T-helper 1 cell treated with Interleukin-12 subunit alpha and Interleukin-12 subunit beta and Interleukin-4 antibody, amounts not matched to agents 30 μg/mL and 1 μg/mL, for 36 hours (primary cell): ENCODE results near the gene RBM44.
"Not testable (repeated sequence)": the region's sequence is repeated elsewhere in the genome, so short reads cannot be mapped to it uniquely, and the experiment has no call there.

Experiments
- H3K27ac Mint-ChIP-seq: one replicate; pipeline ENCODE4 v1.8.0; 2021; ENCODE audit warnings: mild to moderate bottlenecking, mixed read lengths
- H3K27me3 Mint-ChIP-seq: one replicate; pipeline ENCODE4 v1.8.0; 2021; ENCODE audit warnings: low read depth, mixed read lengths
- H3K36me3 Mint-ChIP-seq: one replicate; pipeline ENCODE4 v1.8.0; 2021; ENCODE audit warnings: low read depth, mixed read lengths
- H3K4me1 Mint-ChIP-seq: one replicate; pipeline ENCODE4 v1.8.0; 2021; ENCODE audit warnings: low read depth, mixed read lengths
- H3K4me3 Mint-ChIP-seq: one replicate; pipeline ENCODE4 v1.8.0; 2021; ENCODE audit warnings: mild to moderate bottlenecking, moderate library complexity, mixed read lengths
- H3K9me3 Mint-ChIP-seq: one replicate; pipeline ENCODE4 v1.8.0; 2021; ENCODE audit warnings: mixed read lengths

The RBM44 gene

GRCh38 chr2:237815637-237816036 lies 17.1 kb downstream of the RBM44 start:
- Mint-ChIP-seq H3K4me1 (peaks cover 7% of the 10 kb centered on the region), H3K27ac (no peak overlapping the region), H3K4me3 (no peak overlapping the region), H3K27me3 (peaks cover 10% of the 10 kb centered on the region), H3K36me3 (peaks cover 7% of the 10 kb centered on the region), H3K9me3 (no peaks in the 10 kb centered on the region)

GRCh38 chr2:237816531-237816930 lies 18.0 kb downstream of the RBM44 start:
- H3K9me3 Mint-ChIP-seq: no peaks in the 10 kb centered on the region
- H3K36me3 Mint-ChIP-seq: peaks cover 7% of the 10 kb centered on the region
- no peak overlapping the region for H3K4me3 Mint-ChIP-seq
- no peak overlapping the region for H3K27ac Mint-ChIP-seq
- peaks cover 9% of the 10 kb centered on the region for H3K27me3 Mint-ChIP-seq
- peaks cover 7% of the 10 kb centered on the region for H3K4me1 Mint-ChIP-seq

GRCh38 chr2:237818066-237818473 lies 19.5 kb downstream of the RBM44 start:
- H3K27me3 Mint-ChIP-seq: peaks cover 5% of the 10 kb centered on the region
- no peak overlapping the region for H3K27ac Mint-ChIP-seq
- H3K4me1 Mint-ChIP-seq: peaks cover 7% of the 10 kb centered on the region

GRCh38 chr2:237819231-237819630 lies 20.7 kb downstream of the RBM44 start:
- Mint-ChIP-seq H3K4me3 (no peak overlapping the region), H3K4me1 (peaks cover 7% of the 10 kb centered on the region), H3K27ac (no peak overlapping the region), H3K9me3 (no peaks in the 10 kb centered on the region), H3K27me3 (peaks cover 4% of the 10 kb centered on the region), H3K36me3 (peaks cover 7% of the 10 kb centered on the region)

More at GRCh38 chr2:237818066-237818473, 19.5 kb downstream of the RBM44 start:
- Mint-ChIP-seq H3K36me3 (peaks cover 7% of the 10 kb centered on the region), H3K9me3 (no peaks in the 10 kb centered on the region), H3K4me3 (no peak overlapping the region)

- Mint-ChIP-seq H3K4me3 (no peak overlapping the region), H3K4me1 (peaks cover 7% of the 10 kb centered on the region), H3K27ac (no peak overlapping the region), H3K36me3 (peaks cover 7% of the 10 kb centered on the region), H3K27me3 (peaks cover 2% of the 10 kb centered on the region), H3K9me3 (no peaks in the 10 kb centered on the region)
Observed at GRCh38 chr2:237820421-237820820, 21.8 kb downstream of the RBM44 start.

- Mint-ChIP-seq H3K4me3 (no peak overlapping the region), H3K27ac (no peak overlapping the region), H3K36me3 (no peaks in the 10 kb centered on the region), H3K27me3 (peaks cover 4% of the 10 kb centered on the region), H3K4me1 (no peaks in the 10 kb centered on the region), H3K9me3 (no peaks in the 10 kb centered on the region)
Observed at GRCh38 chr2:237823544-237823943, 25.0 kb downstream of the RBM44 start.

- Mint-ChIP-seq H3K4me1 (no peaks in the 10 kb centered on the region), H3K27ac (no peak overlapping the region), H3K27me3 (peaks cover 4% of the 10 kb centered on the region), H3K9me3 (no peaks in the 10 kb centered on the region), H3K4me3 (no peak overlapping the region), H3K36me3 (no peaks in the 10 kb centered on the region)
Observed at GRCh38 chr2:237824085-237824484, 25.5 kb downstream of the RBM44 start.

- peaks cover 2% of the 10 kb centered on the region for H3K4me1 Mint-ChIP-seq
- H3K27me3 Mint-ChIP-seq: peaks cover 11% of the 10 kb centered on the region
- no peaks in the 10 kb centered on the region for H3K9me3 Mint-ChIP-seq
- H3K4me3 Mint-ChIP-seq: no peak overlapping the region
- H3K36me3 Mint-ChIP-seq: no peaks in the 10 kb centered on the region
- no peak overlapping the region for H3K27ac Mint-ChIP-seq
Observed at GRCh38 chr2:237827421-237827987, 28.9 kb downstream of the RBM44 start.

- no peak overlapping the region for H3K4me3 Mint-ChIP-seq
- H3K36me3 Mint-ChIP-seq: no peaks in the 10 kb centered on the region
- no peak overlapping the region for H3K27ac Mint-ChIP-seq
- H3K9me3 Mint-ChIP-seq: no peaks in the 10 kb centered on the region
- peaks cover 8% of the 10 kb centered on the region for H3K27me3 Mint-ChIP-seq
- peaks cover 2% of the 10 kb centered on the region for H3K4me1 Mint-ChIP-seq
Observed at GRCh38 chr2:237830522-237830921, 31.9 kb downstream of the RBM44 start.

GRCh38 chr2:237833546-237833945 lies 35.0 kb downstream of the RBM44 start:
- H3K36me3 Mint-ChIP-seq: no peaks in the 10 kb centered on the region
- peaks cover 7% of the 10 kb centered on the region for H3K27me3 Mint-ChIP-seq
- H3K4me1 Mint-ChIP-seq: peaks cover 2% of the 10 kb centered on the region
- no peak overlapping the region for H3K4me3 Mint-ChIP-seq
- H3K27ac Mint-ChIP-seq: no peak overlapping the region
- H3K9me3 Mint-ChIP-seq: no peaks in the 10 kb centered on the region

- H3K9me3 Mint-ChIP-seq: no peaks in the 10 kb centered on the region
- H3K36me3 Mint-ChIP-seq: no peaks in the 10 kb centered on the region
- no peak overlapping the region for H3K27ac Mint-ChIP-seq
- peaks cover 10% of the 10 kb centered on the region for H3K27me3 Mint-ChIP-seq
- peaks cover 2% of the 10 kb centered on the region for H3K4me1 Mint-ChIP-seq
- H3K4me3 Mint-ChIP-seq: no peak overlapping the region
Observed at GRCh38 chr2:237835372-237835771, 36.8 kb downstream of the RBM44 start.

GRCh38 chr2:237841051-237841450 lies 42.5 kb downstream of the RBM44 start:
- Mint-ChIP-seq H3K4me1 (no peaks in the 10 kb centered on the region), H3K9me3 (no peaks in the 10 kb centered on the region), H3K27me3 (peaks cover 23% of the 10 kb centered on the region), H3K36me3 (no peaks in the 10 kb centered on the region), H3K4me3 (no peak overlapping the region), H3K27ac (no peak overlapping the region)

- H3K4me1 Mint-ChIP-seq, H3K27ac Mint-ChIP-seq, H3K36me3 Mint-ChIP-seq, H3K9me3 Mint-ChIP-seq, H3K4me3 Mint-ChIP-seq: not testable (repeated sequence)
- peaks cover 44% of the 10 kb centered on the region for H3K27me3 Mint-ChIP-seq
Observed at GRCh38 chr2:237848940-237849339, 50.4 kb downstream of the RBM44 start.

- H3K27ac Mint-ChIP-seq: no peak overlapping the region
- peaks cover 9% of the 10 kb centered on the region for H3K4me1 Mint-ChIP-seq
Observed at GRCh38 chr2:237854295-237854694, 55.7 kb downstream of the RBM44 start.

GRCh38 chr2:237857791-237858190 lies 59.2 kb downstream of the RBM44 start:
- peaks cover 68% of the 10 kb centered on the region for H3K27me3 Mint-ChIP-seq

More at GRCh38 chr2:237854295-237854694, 55.7 kb downstream of the RBM44 start:
- Mint-ChIP-seq H3K36me3 (peaks cover 1% of the 10 kb centered on the region), H3K4me3 (no peak overlapping the region), H3K9me3 (no peaks in the 10 kb centered on the region), H3K27me3 (peaks cover 55% of the 10 kb centered on the region)

More at GRCh38 chr2:237857791-237858190, 59.2 kb downstream of the RBM44 start:
- peaks cover 1% of the 10 kb centered on the region for H3K36me3 Mint-ChIP-seq
- H3K4me3 Mint-ChIP-seq: no peak overlapping the region
- H3K9me3 Mint-ChIP-seq: no peaks in the 10 kb centered on the region
- no peak overlapping the region for H3K27ac Mint-ChIP-seq
- peaks cover 15% of the 10 kb centered on the region for H3K4me1 Mint-ChIP-seq
